T-helper 17 cell (primary cell): ENCODE measurements around the gene FOXI2. TPM values are rescaled to one million over a fixed set of nuclear protein-coding genes. Genes with fewer than 3 reads are reported as not detected.

ENCODE experiments used
- ATAC-seq: fragments of 150-1000 bp; cut with Tn5 transposase; 2 replicates; pipeline ENCODE4 v1.10.0; 2021; ENCODE audit warnings: mild to moderate bottlenecking, moderate library complexity
- DNase-seq, 3 donors: peaks; one replicate each; pipeline versions ENCODE4 v3.0.0 to v3.0.0-alpha.2; 2020 to 2021
- H3K9me3 ChIP-seq: one replicate; pipeline ENCODE4 v1.7.0; 2013; ENCODE audit warnings: low read length, mild to moderate bottlenecking; ENCODE audit not compliant: control insufficient read depth, poor library complexity, severe bottlenecking
- H3K27ac Mint-ChIP-seq: one replicate; pipeline ENCODE4 v1.8.0; 2022; ENCODE audit warnings: mild to moderate bottlenecking, moderate library complexity, mixed read lengths
- H3K27me3 Mint-ChIP-seq: one replicate; pipeline ENCODE4 v1.8.0; 2022; ENCODE audit warnings: mixed read lengths
- H3K36me3 Mint-ChIP-seq: one replicate; pipeline ENCODE4 v1.8.0; 2022; ENCODE audit warnings: low read depth, mixed read lengths
- H3K4me1 Mint-ChIP-seq: one replicate; pipeline ENCODE4 v1.8.0; 2022; ENCODE audit warnings: mild to moderate bottlenecking, mixed read lengths
- H3K4me3 Mint-ChIP-seq: one replicate; pipeline ENCODE4 v1.8.0; 2022; ENCODE audit warnings: mild to moderate bottlenecking, moderate library complexity, mixed read lengths
- total RNA-seq, 4 donors: library from RNA in 2 of 4; stranded (reverse) in 2 of 4; gene quantifications; one replicate each; pipeline ENCODE4 v1.2.3 and lab custom pipeline; 2022 to 2026

FOXI2 gene
- total RNA-seq, 2 donors from 2014 or later = not detected

DNA sequence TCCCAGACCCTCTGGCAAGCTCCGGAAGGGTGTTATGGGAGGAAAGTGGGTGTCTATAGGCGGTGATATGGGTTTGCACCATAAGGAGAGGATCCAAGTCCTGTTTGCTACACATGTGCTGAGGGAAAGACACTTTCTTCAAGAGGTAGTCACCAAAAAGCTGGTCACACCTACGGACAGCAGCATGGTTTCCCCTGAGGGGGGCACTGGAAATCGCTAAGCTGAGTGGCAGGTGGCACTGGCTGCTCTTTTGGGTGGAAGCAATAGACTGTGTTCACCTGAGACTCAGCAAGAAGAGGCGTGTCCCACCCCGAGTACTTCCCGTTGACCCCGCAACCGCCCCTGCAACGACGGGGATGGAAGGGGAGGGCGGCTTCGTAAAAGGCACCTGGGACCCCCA, 1.8 kb upstream of the FOXI2 start:
- Mint-ChIP-seq H3K4me3 (no peak overlapping the region), H3K36me3 (peaks cover 4% of the 10 kb centered on the region), H3K27ac (no peak overlapping the region), H3K27me3 (peaks cover 28% of the 10 kb centered on the region), H3K4me1 (no peaks in the 10 kb centered on the region)
- no peaks in the 10 kb centered on the region for H3K9me3 ChIP-seq
- DNase-seq (no peak), ATAC-seq (no peak)

- ATAC-seq (no peak), DNase-seq (no peak)
- H3K36me3 Mint-ChIP-seq = peaks cover 4% of the 10 kb centered on the region
- H3K4me1 Mint-ChIP-seq = no peaks in the 10 kb centered on the region
- peaks cover 28% of the 10 kb centered on the region for H3K27me3 Mint-ChIP-seq
- H3K9me3 ChIP-seq = no peaks in the 10 kb centered on the region
- no peak overlapping the region for H3K4me3 Mint-ChIP-seq
- no peak overlapping the region for H3K27ac Mint-ChIP-seq
These were observed 1.2 kb upstream of the FOXI2 start for GRCh38 chr10:127735723-127736221.

- H3K9me3 ChIP-seq = no peaks in the 10 kb centered on the region
- Mint-ChIP-seq H3K27ac (no peak overlapping the region), H3K4me1 (no peaks in the 10 kb centered on the region), H3K27me3 (peaks cover 28% of the 10 kb centered on the region), H3K4me3 (no peak overlapping the region), H3K36me3 (peaks cover 4% of the 10 kb centered on the region)
- no peak for ATAC-seq
- no peak for DNase-seq
These were observed 617 bp upstream of the FOXI2 start for GRCh38 chr10:127736222-127736914.

DNA sequence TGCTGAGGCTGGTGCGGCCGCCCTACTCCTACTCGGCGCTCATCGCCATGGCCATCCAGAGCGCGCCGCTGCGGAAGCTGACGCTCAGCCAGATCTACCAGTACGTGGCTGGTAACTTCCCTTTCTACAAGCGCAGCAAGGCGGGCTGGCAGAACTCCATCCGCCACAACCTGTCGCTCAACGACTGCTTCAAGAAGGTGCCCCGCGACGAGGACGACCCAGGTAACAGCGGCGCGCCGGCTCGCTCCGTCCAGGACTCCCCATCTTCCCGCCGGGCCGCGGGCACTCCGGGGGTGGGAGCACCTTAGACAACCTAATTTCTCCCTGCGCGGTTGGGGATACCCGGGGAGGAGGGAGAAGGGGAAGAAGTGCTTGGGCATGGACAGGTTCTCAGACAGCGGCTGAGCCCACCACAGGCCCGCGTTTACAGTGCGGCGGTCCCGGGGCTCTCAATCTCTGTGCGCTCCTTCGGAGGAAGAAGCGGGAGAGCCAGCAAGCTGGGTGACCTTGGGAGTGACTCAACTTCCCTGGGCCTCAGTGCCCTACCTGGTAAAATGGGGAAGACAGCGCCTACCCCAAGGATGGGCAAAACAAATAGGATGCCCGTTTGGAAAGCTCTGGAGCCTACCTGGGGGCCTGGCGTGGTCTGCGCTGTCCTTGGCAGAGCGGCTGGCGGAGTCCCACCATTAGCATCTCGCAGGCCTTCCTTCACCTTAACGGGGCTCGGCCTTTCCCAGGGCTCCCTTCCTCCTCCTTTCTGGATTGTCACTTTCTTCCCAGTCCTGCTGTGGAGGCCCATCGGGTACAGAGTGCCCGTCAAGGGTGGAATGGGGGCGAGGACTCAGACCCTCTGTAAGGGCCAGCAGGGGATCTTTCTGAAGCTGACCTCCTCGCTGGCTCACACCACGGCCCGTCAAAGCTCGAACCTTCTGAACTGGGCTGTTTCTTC, 852 bp downstream of the FOXI2 start:
- peaks cover 25% of the 10 kb centered on the region for H3K27me3 Mint-ChIP-seq
- H3K4me1 Mint-ChIP-seq = no peaks in the 10 kb centered on the region
- peaks cover 4% of the 10 kb centered on the region for H3K36me3 Mint-ChIP-seq
- no peak for ATAC-seq
- no peak overlapping the region for H3K4me3 Mint-ChIP-seq
- H3K27ac Mint-ChIP-seq = no peak overlapping the region
- H3K9me3 ChIP-seq = no peaks in the 10 kb centered on the region
- DNase-seq = no peak

- no peak for ATAC-seq
- no peak overlapping the region for H3K27ac Mint-ChIP-seq
- DNase-seq = no peak
- H3K27me3 Mint-ChIP-seq = peaks cover 20% of the 10 kb centered on the region
- peaks cover 2% of the 10 kb centered on the region for H3K36me3 Mint-ChIP-seq
- H3K4me1 Mint-ChIP-seq = no peaks in the 10 kb centered on the region
- no peak overlapping the region for H3K4me3 Mint-ChIP-seq
- no peaks in the 10 kb centered on the region for H3K9me3 ChIP-seq
These were observed 1.8 kb downstream of the FOXI2 start for GRCh38 chr10:127738512-127739424.

GRCh38 chr10:127739908-127740307, 2.9 kb downstream of the FOXI2 start:
- H3K9me3 ChIP-seq = no peaks in the 10 kb centered on the region
- ATAC-seq (no peak), DNase-seq (no peak)
- Mint-ChIP-seq H3K4me1 (no peaks in the 10 kb centered on the region), H3K4me3 (no peak overlapping the region), H3K27me3 (peaks cover 15% of the 10 kb centered on the region), H3K36me3 (peaks cover 2% of the 10 kb centered on the region), H3K27ac (no peak overlapping the region)

- no peak for DNase-seq
- Mint-ChIP-seq H3K27me3 (peaks cover 11% of the 10 kb centered on the region), H3K27ac (no peak overlapping the region), H3K4me1 (no peaks in the 10 kb centered on the region), H3K4me3 (no peak overlapping the region), H3K36me3 (peaks cover 2% of the 10 kb centered on the region)
- no peaks in the 10 kb centered on the region for H3K9me3 ChIP-seq
- ATAC-seq = no peak
These were observed 3.6 kb downstream of the FOXI2 start for GRCh38 chr10:127740596-127740995.

DNA sequence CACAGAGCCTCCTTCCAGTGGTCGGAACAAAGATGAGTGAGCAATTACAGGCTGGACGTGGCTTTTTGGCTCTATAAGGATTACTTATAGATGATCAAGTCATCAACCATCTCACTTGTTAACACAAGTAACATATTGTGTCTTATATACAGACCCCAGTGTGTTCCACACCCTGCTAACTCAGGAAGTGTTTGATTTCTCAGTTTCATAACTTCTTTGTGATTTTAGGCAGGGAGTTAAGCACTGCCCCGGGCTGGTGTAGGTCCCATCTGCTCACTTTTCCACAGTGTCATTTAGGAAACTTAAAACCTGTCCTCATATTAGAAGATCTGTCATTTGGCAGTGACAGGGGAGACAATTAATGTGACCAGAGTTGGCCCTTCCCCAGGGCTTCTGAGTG, 6.2 kb downstream of the FOXI2 start:
- Mint-ChIP-seq H3K4me1 (no peaks in the 10 kb centered on the region), H3K4me3 (no peak overlapping the region), H3K27ac (no peak overlapping the region), H3K36me3 (no peaks in the 10 kb centered on the region), H3K27me3 (peaks cover 11% of the 10 kb centered on the region)
- no peak for DNase-seq
- ATAC-seq = no peak
- H3K9me3 ChIP-seq = no peaks in the 10 kb centered on the region

DNA sequence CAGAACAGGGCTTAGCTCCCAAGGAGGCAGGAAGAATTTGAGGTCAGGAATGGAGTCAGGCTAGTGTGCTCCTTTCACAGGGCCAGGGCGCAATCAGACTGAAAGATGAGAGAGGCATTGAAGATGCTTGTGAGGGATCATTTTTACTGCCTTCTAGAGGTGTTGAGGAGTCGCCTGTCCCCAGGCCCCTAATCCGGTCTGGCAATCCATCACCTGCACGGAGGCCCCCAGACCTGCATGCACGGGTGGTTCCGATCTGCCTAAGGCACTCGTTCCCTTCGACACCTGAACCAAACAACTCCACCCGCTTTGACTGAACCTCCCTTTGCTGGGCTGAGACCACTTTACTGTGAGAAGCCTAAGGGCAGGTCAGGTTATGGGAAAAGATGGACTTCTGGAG, 8.0 kb downstream of the FOXI2 start:
- Mint-ChIP-seq H3K4me3 (no peak overlapping the region), H3K36me3 (no peaks in the 10 kb centered on the region), H3K27me3 (peaks cover 11% of the 10 kb centered on the region), H3K4me1 (no peaks in the 10 kb centered on the region), H3K27ac (no peak overlapping the region)
- no peak for ATAC-seq
- H3K9me3 ChIP-seq = no peaks in the 10 kb centered on the region
- no peak for DNase-seq

GRCh38 chr10:127745861-127746260, 8.9 kb downstream of the FOXI2 start:
- DNase-seq (no peak), ATAC-seq (no peak)
- Mint-ChIP-seq H3K4me3 (no peak overlapping the region), H3K27ac (no peak overlapping the region), H3K4me1 (no peaks in the 10 kb centered on the region), H3K27me3 (peaks cover 11% of the 10 kb centered on the region), H3K36me3 (no peaks in the 10 kb centered on the region)
- H3K9me3 ChIP-seq = no peaks in the 10 kb centered on the region

- H3K4me1 Mint-ChIP-seq = no peaks in the 10 kb centered on the region
- DNase-seq (no peak), ATAC-seq (no peak)
- no peak overlapping the region for H3K4me3 Mint-ChIP-seq
- peaks cover 14% of the 10 kb centered on the region for H3K27me3 Mint-ChIP-seq
- no peaks in the 10 kb centered on the region for H3K9me3 ChIP-seq
- H3K27ac Mint-ChIP-seq = no peak overlapping the region
- H3K36me3 Mint-ChIP-seq = no peaks in the 10 kb centered on the region
These were observed 18.8 kb downstream of the FOXI2 start for GRCh38 chr10:127755753-127756152.

DNA sequence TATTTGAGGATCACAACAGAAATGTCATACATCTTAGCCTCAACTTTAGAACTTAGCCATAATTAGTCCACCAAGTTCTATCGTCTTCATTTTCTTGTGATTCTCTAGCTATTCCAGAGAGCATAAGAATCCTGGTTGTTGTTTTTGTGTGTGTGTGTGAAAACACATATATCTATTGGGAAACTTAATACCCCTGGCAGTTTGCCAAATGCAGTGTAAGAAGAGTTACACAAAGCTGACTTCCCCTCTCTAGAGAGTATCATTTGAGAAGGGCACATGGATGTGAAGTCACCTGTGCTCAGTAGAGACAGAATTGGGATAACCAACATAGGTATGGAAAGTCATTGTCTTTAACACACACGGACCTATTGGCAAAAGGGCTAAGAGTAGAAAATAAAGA, 19.3 kb downstream of the FOXI2 start:
- no peak for ATAC-seq
- DNase-seq = no peak
- no peaks in the 10 kb centered on the region for H3K4me1 Mint-ChIP-seq
- H3K27ac Mint-ChIP-seq = no peak overlapping the region
- no peaks in the 10 kb centered on the region for H3K36me3 Mint-ChIP-seq
- H3K27me3 Mint-ChIP-seq = peaks cover 14% of the 10 kb centered on the region
- H3K9me3 ChIP-seq = no peaks in the 10 kb centered on the region
- no peak overlapping the region for H3K4me3 Mint-ChIP-seq

DNA sequence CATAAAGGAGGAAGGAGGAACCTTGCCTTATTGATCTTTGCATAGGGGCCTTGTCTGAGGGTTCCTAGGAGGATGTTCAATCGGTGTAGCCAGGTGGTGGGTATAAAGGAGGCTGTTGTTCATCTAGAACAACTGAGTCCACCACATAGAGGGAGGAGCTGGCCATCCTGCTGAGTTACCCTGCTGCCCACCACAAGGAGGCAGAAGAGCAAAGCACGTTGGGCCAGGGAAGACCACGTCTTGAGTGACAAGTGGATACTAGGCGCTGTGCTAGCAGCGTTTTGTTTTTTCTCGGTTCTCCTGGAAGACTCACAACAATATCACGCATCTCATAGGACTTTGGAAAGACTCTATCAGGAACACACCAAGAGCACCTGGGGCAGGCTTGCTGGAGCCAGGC, 20.0 kb downstream of the FOXI2 start:
- ATAC-seq (no peak), DNase-seq (no peak)
- H3K36me3 Mint-ChIP-seq = no peaks in the 10 kb centered on the region
- no peak overlapping the region for H3K27ac Mint-ChIP-seq
- no peaks in the 10 kb centered on the region for H3K4me1 Mint-ChIP-seq
- no peak overlapping the region for H3K4me3 Mint-ChIP-seq
- H3K27me3 Mint-ChIP-seq = peaks cover 14% of the 10 kb centered on the region
- no peaks in the 10 kb centered on the region for H3K9me3 ChIP-seq
